Anterior cingulate cortex (tissue), 58 donors: Measurements from ENCODE around the gene TPD52L1.

Source experiments
- DNase-seq, 58 donors: peaks; one replicate each; lab custom pipeline; 2025; lab: John Stamatoyannopoulos, UW

The TPD52L1 gene

DNA sequence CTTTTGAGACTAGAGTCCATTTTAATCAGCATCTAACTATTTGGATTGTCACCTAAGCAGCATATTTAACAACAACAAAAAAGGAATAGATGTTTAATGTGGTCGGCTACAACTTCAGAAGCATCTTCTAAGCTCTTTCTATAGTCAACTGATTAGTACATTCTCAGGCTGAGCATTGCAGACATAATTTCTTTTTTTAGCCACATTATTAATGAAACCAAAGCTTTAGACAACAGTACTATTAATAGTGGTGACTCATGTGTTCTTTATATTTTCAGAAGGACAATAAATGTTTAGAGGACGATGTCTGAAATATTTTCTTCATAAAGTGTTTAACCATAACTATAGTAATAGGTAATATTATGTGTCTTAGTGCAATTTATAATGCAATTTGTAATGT is 52.4 kb downstream of the TPD52L1 start:
- no peak for DNase-seq

DNA sequence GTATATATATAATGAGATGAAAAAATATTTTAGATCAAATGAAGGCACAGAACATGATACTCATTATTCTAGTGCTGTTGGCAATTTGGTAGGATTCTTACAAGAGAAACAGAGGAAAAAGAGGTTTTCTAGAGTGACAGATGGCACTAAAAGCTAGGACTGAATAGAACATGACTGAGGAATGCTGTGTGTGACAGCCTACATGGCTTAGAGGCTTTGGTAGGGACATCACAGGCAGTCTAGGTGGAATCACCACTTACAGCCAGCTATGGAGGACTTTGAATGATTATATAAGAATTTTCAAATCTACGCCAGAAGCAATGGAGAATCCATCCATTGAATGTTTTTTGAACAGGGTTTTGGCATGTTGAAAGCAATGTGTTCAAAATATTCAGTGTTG is 52.8 kb downstream of the TPD52L1 start:
- DNase-seq, result no peak

GRCh38 chr6:125207956-125208355 is 54.4 kb downstream of the TPD52L1 start:
- no peak for DNase-seq

DNA sequence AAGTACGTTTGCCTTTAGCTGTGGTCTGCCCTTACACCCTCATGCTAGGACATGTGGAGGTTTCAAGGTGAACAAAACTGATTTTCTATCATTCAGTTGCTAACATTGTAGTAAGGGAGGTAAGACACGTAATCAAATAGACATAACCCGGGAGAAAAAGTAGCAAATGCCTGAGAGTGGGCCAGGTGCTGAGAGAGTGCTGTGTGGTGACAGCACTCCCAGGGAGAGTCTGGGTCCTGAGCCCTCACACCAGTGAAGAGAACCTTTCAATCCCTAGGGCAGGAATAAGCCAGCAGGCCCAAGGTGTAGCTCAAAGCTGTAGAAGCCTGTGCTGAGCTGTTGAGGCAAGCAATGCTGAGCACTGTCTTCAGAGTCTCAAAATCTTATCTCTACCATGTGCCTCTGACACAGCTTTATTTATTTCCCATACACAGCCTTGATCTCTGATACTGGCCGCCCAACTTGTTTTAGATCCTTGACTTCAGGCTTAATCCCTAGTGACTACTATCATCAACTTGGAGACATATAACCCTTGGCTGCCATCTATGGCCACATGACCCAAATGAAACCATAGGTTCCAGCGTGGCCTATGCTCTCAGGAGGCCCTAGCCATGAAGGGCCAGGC is 55.2 kb downstream of the TPD52L1 start:
- no peak for DNase-seq

- no peak for DNase-seq
These were observed 57.1 kb downstream of the TPD52L1 start for GRCh38 chr6:125210667-125211066.

GRCh38 chr6:125211352-125211751 is 57.8 kb downstream of the TPD52L1 start:
- no peak for DNase-seq

- DNase-seq, result no peak
These were observed 58.8 kb downstream of the TPD52L1 start for GRCh38 chr6:125212377-125212776.

DNA sequence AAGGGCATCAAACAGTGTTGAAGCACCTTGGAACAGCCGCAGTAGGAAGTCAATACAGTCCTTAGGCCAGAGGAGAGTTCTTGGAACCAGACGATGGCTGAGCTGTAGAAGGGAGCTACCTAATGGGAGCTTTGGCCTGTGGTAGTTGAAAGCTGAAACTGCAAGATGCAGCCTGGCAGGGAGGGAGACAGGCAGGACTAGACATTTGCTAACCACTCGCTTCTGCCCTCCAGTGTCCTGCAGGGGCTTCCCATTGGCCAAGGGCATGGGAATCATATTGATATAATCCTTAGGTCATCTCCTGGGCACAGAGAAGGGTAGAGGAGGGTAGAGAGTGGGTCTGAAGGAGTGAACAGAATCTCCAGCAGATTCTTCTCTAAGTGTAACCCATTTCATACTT is 60.4 kb downstream of the TPD52L1 start:
- DNase-seq, result no peak

DNA sequence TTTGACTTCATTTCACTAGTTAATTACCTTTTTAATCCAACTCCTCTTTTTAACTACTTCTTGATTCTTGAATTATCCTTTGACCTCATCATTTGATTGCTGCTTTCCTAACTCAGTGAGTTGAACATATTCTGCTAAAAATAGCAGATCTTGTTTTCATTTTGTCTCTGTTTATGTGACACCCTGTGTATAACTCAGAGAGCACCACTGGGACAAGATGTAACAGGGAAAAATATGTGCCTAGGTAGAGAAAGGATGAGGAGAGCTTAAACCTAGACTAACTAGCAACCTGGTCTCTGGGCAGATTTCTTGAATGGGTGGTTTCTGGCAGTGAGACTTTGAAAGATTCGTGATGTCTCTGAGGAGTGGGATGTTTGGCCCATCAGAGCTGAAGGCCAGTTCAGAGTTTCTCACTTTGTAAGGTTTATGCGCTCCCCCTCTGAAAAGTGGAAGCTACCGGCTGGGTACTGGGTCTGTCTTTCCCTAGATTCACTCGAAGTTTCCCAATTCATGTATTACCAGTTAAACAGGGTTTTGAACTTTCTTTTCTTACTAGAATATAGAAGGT is 61.8 kb downstream of the TPD52L1 start:
- DNase-seq, result no peak

GRCh38 chr6:125216015-125216414 is 62.4 kb downstream of the TPD52L1 start:
- DNase-seq, result no peak

- DNase-seq, result no peak
These were observed 63.8 kb downstream of the TPD52L1 start for GRCh38 chr6:125217369-125217768.

DNA sequence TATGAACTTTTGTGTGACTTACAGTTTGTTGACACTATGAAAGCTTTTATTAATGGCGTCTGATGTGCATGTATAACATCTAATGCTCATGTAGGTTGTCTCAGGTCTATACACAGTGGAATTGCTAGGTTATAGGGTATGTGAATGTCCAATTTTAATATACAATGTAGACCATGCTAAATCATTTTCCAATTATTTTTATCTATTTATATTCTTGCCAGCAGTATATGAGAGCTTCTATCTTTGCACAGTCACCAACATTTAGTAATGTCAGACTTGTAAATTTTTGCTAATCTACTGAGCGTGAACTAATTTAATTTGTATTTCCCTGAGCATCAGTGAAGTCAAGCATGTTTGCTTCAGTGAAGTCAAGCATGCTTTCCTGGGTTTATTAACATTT is 64.4 kb downstream of the TPD52L1 start:
- no peak for DNase-seq

DNA sequence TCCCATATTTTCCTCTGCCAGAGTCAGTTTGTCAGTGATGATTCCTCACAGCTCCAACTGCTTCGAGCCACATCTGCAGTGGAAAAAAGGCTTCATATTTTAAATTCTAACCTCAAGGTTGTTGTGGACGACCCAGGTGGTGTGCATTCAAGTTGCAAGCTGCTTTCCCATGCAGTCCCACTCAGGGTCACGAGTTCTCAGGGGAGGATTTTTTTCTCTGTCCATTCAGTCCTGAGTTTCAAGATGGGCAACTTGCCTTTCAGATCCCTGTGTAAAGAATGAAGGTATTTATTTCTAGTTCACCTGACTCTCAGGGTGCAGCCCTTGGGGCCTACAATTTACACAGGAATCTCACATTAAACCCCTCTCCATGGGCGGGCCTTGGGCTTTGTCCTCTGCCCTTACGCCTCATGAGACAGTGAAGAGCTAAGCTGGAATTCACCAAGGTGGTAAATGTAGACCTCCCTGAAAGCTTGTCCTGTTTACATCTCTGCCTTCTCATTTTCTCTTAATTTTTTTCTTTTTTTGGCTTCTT is 65.9 kb downstream of the TPD52L1 start:
- DNase-seq, result no peak

- DNase-seq, result peak in 22 of 58 donors; percentile 2 to 66 (median 18)
These were observed 67.1 kb downstream of the TPD52L1 start for GRCh38 chr6:125220712-125221111.

DNA sequence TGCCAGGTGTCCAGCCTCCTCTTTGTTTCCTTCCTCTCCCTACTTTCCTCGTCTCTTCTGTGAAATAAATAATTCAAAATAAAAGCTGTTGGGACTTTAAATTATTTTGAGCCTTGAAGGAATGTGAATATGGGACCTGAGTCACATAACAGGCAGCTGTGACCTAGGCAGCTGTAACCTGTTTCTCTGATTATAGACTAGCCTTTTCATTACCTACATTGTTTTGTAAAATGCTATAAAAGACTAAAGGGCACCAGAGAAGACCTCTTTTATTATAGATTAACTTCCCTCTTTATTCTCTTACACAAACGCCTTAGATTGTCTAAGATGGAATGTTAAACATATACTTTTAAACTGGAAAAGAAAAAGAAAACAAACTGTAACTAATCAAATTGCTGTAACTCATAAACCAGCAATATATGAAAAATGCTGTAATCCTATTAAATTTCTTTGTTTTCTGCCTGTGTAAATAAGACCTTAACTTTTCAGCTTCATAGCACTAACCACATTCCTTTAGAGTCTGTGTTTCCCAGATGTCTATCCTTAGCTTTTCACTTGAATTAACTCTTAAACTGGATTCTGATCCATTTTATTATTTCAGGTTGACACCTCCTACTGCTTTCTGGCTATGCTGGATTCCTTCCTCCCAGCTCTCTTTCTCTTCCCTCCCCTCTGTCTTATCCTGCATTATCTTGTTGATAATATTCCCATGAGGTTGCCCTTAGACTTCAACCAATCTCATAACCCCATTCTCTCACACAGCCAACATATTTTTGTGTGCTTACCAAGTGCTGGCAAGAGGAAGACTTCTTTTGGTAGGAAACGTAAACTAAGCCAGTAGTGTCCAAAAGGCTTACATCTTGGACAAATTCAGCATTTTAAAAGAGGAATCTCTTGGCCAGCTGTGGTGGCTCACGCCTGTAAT is 69.2 kb downstream of the TPD52L1 start:
- DNase-seq, result no peak

DNA sequence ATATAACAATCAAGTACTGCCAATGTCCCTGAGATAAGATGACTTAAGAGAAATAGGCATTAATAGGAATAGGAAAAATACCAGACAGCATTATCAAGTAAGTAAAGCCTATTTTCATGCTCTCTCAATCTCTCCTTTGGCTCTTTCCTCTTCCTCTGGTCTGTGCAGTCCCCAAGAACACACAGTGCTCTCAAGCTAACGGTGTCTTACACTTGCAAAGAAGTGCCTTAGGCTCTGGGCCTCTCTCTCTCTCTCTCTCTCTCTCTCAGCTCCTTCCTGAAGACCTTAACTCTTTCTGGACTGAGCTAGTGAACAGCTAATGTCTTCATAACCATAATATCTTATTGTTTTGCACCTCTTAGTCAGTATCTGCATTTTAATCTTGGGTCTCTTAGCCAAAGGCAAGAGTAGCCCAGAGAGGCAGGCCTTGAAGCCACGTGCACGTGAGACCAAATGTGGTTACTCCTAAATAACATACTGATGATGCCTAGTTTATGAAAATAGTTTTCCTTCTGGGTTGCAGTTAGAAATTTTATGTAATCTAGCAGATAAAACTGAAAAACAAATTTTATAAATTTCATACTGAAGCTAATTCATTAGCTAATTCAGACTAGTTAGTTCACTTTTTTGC is 70.8 kb downstream of the TPD52L1 start:
- no peak for DNase-seq

DNA sequence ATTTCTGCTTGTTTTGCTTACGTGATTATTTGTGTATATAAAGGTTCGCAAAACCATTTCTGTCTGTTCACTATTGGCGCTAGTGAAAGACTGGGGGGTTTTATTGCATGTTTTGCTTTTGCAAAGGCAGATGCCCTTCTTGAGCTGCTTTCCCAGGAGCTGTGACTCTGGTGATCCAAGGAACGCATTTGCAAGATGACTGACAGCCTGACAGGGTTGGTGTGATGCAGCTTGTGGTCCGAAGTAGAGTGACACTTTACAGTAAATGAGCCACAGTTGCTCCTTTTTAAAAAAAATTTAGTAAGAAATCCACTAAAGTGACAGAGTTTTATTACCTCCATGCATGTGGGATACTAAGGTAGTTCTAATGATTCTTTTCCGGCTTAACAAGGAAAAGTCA is 73.7 kb downstream of the TPD52L1 start:
- DNase-seq, result no peak

DNA sequence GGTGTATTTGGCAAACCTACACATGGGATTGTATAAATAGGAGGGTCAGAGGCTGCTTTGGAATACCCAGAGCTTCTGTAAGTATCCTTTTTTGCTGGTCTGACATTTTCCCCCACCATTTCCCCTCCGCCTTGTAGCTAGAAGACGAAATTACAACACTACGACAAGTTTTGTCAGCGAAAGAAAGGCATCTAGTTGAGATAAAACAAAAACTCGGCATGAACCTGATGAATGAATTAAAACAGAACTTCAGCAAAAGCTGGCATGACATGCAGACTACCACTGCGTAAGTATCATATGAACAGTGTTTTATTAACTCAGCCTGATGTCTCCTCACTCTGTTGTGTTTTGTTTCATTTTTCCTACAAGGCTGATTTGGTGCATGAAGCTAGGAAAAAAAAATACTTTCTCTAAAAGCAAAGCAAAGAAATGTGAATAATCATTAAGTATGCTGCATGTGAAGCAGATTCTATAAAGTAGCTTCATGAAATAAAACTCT is 75.5 kb downstream of the TPD52L1 start:
- no peak for DNase-seq

DNA sequence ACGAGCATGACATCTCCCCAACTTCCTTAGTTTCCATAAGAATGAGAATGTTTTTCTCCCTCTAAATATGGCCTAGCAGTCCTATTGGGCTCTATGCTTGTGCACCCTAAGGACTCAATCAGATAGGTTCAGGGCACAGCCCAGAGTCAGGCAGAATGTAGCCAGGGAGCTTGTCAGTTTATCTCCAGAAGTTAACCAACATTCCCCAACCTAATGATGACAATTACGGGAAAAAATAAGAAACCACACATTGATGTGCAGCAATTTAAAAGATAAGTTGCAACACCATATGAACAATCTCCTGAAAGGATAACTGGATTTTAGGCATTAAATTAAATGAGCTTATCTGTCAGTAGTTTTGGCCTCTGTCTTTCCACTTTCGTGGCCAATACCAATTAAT is 77.1 kb downstream of the TPD52L1 start:
- no peak for DNase-seq

DNA sequence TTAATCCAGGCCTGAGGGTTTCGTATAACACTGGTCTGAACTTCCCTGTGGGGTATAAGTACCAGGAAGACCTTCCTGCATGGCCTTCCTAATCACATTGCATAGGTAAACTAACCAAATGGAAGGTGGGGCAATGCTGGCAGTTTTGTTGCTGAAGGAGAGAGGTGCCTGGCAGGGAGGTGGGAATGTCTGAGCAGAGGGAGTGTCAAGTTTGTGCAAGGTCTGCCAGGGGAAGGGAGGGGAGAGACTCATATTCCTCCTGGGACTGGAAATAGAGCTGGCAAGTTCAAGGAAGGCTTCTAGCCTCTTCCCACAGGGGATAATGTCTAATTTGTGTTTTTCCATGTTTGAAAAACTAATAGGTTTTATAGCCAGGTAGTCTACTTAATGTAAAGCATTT is 77.6 kb downstream of the TPD52L1 start:
- DNase-seq, result no peak
